Middle frontal gyrus (tissue), 1 donor: ENCODE measurements around the gene USP19.

Experiments
- DNase-seq: peaks from one replicate; pipeline ENCODE4 v3.0.0-alpha.2; 2015; ENCODE audit warnings: low spot score; ENCODE audit errors: extremely low spot score

USP19 gene

DNA sequence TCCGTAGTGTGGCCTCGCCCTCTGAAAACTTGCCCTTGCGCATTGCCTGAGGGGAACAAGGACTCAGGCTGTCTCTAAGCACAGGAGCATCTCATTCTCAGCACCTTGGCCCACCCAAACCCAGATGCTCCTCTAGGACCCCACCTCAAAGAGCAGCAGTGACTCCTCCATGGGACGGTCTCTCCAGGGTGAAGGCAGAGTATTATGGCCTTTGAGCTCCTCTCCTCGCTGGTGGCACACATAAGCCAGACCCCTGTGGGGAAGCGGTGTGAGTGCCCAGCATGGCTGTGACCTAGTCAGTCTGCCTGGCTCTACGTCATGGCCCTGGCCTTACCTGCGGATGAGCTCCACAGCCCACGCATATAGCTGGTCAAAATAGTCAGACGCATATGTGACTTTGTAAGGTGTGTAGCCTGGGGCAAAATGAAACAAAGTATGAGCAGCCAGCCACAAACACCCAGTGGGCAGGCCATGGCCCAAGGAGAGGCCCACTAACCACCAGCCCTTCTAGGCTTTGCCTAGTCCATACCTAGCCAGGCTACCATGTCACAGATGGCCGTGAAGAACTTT, 20.5 kb downstream of the USP19 start:
- no peak for DNase-seq

DNA sequence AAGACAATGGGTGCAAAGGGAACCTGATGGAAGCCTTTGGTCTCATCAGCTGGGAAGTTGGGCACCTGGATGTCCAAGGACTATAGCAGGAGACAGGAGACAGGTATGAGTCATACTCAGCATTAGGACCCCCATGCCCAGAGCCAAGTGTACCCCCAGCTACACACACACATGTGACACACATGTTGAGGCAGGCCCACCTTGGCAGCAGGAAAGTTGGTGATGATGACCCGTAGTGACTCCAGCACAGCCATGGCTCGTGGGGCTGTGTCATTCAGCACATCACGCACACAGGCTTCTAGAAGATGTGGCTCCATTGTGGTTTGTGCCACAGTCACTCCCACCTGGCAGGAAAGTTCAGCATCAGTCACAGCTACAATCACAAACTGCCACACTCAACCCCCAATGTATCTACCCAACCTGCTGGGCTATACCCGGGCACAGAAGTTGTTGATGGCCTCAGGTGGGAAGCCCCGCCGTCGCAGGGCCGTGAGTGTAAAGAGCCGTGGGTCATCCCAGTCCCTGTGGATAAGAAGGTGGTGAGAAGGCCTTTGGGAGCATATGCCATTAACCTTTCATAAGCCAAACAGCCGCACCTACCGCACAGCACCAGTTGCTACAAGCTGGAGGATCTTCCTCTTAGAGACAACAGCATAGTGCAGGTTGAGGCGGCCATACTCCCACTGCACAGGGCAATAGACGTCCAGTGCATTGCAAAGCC, 21.6 kb downstream of the USP19 start:
- DNase-seq = no peak

DNA sequence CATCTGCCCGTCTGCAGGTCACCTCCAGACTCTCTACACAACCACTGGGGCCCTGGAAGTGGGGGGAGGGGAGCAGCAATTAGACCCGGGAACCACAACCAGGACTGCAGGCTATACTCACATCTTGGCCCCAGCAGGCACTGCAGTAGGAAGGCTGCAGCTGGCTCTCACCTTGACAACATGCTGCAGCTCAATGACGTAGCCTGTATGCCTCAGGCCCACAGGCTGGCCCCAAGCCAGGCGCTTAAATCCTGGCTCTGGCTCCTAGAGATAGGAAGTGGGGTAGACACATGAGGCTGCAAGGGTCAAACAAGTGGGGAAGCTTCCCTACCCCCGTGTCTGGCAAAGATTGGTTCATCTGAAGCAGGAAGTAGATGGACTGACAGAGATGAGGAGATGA, 22.2 kb downstream of the USP19 start:
- DNase-seq = no peak

DNA sequence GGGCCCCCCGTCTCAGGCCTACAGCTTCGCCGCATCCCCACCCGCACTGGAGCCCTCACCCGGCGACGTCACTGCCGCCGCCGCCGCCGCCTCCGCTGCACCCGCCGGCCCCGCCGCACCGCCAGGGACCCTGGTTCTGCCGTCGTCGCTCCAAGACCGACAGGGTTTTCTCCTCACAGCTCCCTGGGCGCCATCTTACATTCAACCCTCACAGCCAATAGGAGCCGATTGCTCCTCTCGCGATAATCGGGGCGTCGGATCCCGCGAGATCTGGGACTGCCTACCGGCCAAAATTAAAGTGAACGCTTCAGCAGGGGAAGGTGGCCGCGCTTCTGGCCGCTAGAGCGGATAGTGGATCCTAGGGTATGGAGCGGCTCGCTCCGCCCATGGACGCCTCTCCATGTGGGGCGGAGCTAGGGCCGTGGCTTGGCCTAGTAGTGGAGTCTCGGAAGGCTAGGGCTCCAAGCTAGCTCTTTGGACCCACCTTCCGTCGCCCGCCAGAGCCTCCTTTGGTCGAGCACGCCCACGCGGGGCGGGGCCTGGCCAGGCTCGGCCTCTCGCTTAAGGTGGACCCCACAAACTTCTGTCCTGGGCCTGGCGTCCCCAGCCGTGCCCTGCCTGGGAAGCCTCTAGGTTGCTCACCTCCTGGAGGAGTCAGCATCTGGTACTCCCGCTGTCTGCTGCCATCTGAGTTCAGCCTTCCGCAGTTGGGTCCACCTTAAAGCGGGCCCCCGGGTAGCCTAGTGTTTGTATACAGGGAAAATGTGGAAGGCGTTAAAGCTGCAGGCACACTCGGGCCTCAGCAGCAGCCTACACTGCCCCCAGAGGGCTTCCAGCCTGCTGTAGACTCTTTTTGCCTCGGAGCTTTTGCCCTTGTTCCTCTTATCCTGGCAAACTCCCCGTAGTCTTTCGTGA, 26.5 kb downstream of the USP19 start, which contains the start of gene QRICH1:
Gene QRICH1 (minus strand): TSS at position 219 of the 915 bp plus-strand sequence. CDS start 17,054 bp downstream, outside the sequence.
- peak; percentile 95 for DNase-seq

DNA sequence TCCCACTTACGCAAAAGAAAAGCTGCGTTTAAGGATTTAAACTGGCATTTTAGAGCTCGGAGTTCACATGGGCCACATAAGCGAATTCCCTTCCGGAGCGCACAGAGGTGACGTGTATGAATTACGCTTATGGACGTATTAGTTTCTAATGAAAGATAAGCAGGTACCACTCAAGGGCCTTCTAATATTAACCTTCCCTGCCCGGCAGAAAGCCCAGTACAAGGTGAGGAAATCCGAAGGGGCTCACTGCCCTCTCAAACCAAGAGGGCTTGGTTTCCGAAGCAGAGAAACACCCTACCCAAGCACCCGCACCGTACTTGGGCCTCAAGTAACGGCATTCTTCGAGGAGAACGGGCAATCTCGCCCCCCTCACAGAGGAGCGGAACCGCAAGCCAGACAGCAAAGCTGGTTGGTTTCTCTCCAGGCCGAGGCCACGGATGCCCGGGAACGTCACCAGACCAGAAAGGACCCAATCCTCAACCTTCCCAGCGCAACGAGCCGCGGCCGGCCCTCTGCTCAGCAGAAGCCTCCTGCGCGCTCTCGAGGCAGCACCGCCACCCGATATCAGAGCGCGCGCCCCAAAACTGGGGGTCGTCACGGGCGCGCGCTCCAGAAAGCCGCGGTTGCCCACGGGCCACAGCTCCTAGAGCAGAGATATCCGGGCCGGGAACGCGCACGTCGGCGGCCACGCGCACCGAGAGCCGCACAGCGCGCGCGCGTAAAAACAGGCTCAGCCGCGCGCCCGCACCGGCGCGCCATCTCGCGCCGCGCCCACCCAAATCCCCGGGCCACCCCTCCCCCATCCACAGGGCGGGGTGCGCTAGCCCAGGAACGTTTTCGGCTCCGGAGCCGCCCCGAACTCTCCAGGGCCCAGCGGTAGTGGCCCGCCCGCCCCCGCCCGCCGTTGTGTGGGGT, 27.4 kb downstream of the USP19 start:
- DNase-seq = peak; percentile 29

DNA sequence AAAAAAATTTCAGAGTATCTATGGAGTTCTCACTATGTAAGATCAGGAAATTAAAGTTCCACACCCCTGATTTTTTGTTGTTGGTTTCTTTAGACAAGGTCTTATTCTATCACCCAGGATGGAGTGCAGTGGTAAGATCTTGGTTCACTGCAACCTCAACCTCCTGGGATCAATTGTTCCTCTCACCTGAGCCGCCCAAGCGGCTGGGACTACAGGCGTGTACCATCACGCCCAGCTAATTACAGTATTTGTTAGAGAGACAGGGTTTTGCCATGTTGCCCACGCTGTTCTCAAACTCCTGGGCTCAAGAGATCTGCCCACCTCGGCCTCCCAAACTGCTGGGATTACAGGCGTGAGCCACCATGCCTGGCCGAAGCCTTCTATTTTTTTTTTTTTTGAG, 39.2 kb downstream of the USP19 start:
- no peak for DNase-seq

DNA sequence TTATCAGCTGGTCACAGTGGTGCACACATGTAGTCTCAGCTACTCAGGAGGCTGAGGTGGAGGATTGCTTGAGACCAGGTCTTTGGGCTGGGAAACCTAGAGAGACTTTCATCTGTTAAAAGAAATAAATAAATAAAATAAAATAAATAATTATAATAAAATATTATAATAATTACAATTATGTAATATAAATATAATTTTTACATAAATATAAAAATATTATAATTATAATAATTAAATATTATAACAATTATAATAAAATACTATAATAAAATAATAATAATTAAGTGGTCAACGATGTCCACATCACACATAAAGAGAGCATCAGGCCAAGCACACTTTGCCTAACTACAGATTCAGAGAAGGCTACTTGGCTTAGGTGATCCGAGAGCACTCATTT, 41.4 kb downstream of the USP19 start:
- no peak for DNase-seq

DNA sequence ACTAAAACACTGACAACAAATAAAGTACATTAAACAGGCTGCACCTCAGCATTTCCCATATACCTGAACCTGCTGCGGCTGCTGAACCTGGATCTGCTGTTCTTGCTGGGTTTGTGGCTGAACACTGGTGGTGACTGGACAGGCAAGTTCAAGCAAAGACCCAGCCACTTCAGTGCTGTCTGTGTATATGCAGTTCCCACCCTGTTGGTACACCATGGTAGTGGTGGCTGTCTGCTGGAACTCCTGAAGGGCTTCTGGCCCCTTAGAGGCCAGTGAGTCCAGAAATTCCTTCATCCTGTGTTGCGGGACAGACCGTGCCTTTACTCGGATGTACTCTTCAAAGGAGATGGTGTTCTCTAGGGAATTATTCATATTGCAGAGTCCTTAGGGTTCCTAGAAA, 44.0 kb downstream of the USP19 start:
- DNase-seq = no peak

DNA sequence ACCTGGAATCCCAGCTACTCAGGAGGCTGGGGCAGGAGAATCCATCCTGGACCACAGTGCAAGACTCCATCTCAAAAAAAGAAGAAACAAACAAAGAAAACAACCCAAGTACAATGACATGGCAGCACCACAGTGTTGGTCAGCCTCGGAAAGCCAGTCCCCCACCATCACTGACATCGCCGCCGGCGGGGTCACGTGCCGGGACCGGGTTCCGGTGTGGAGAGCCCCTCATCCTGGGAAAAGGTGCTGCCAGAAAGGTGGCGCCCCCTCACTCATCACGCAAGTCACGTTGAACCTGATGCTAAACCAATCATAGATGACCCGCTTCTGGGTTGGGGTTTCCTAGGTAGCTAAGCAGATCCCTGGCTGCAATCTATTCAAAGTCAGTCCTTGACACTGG, 44.5 kb downstream of the USP19 start:
- DNase-seq = no peak
